Fibroblast of lung (primary cell): ENCODE measurements around the gene TTLL3. TPM values are rescaled to one million over a fixed set of nuclear protein-coding genes. Genes with fewer than 3 reads are reported as not detected.
A peak's percentile ranks its signal among the peaks of the same experiment; 100 is the strongest.

Experiments
- DNase-seq, 2 donors: peaks; one replicate each; pipeline versions ENCODE4 v3.0.0 to v3.0.0-alpha.2; 2010; ENCODE audit warnings: low read depth in 2 of 2
- H2AFZ ChIP-seq: 2 replicates; pipeline ENCODE4 v1.5.1; 2012; ENCODE audit warnings: low read length, control low read depth, inconsistent platforms
- H3K27ac ChIP-seq: 2 replicates; pipeline ENCODE4 v1.5.1; 2011; ENCODE audit warnings: low read length, control low read depth; ENCODE audit not compliant: insufficient read depth
- H3K27me3 ChIP-seq: 2 replicates; pipeline ENCODE4 v1.5.1; 2011; ENCODE audit warnings: mild to moderate bottlenecking, low read length; ENCODE audit not compliant: control insufficient read depth, insufficient read depth
- H3K36me3 ChIP-seq: 2 replicates; pipeline ENCODE4 v1.5.1; 2011; ENCODE audit warnings: low read length; ENCODE audit not compliant: control insufficient read depth, insufficient read depth
- H3K4me1 ChIP-seq: 2 replicates; pipeline ENCODE4 v1.5.1; 2011; ENCODE audit warnings: low read length; ENCODE audit not compliant: control insufficient read depth, insufficient read depth; ENCODE audit errors: extremely low read depth
- H3K4me2 ChIP-seq: 2 replicates; pipeline ENCODE4 v1.5.1; 2011; ENCODE audit warnings: low read length, control low read depth; ENCODE audit not compliant: insufficient read depth; ENCODE audit errors: extremely low read depth
- H3K4me3 ChIP-seq, 4 experiments: fragments of 200-600 bp in 1 of 4; sonication (generic) in 1 of 4; replicated peaks in 1 of 4; 2 replicates each; pipeline ENCODE4 v1.5.1; 2011 to 2016; ENCODE audit warnings: low read length in 4 of 4, low read depth in 3 of 4, mild to moderate bottlenecking in 3 of 4, control low read depth in 2 of 4, inconsistent platforms in 1 of 4, mixed read lengths in 1 of 4; ENCODE audit not compliant: insufficient read depth in 1 of 4; ENCODE audit errors: control extremely low read depth in 1 of 4
- H3K79me2 ChIP-seq: 2 replicates; pipeline ENCODE4 v1.5.1; 2012; ENCODE audit warnings: mild to moderate bottlenecking, low read length, inconsistent platforms; ENCODE audit not compliant: control insufficient read depth, insufficient read depth
- H3K9ac ChIP-seq: 2 replicates; pipeline ENCODE4 v1.5.1; 2011; ENCODE audit warnings: mild to moderate bottlenecking, low read length, control low read depth; ENCODE audit not compliant: insufficient read depth
- H3K9me3 ChIP-seq: 2 replicates; pipeline ENCODE4 v1.5.1; 2012; ENCODE audit warnings: low read depth, low read length; ENCODE audit not compliant: control insufficient read depth, insufficient read depth
- H4K20me1 ChIP-seq: 2 replicates; pipeline ENCODE4 v1.5.1; 2011; ENCODE audit warnings: low read length; ENCODE audit not compliant: control insufficient read depth, insufficient read depth; ENCODE audit errors: extremely low read depth
- CTCF ChIP-seq, 2 donors: IDR thresholded peaks in 1 of 2; conservative IDR thresholded peaks in 1 of 2; 1 replicate in 1 of 2; 2 replicates in 1 of 2; pipeline ENCODE4 v1.5.1; 2011 to 2012; ENCODE audit warnings: low read length in 2 of 2, control low read depth in 1 of 2, inconsistent platforms in 1 of 2, low read depth in 1 of 2, mild to moderate bottlenecking in 1 of 2
- EZH2 ChIP-seq: IDR thresholded peaks from 2 replicates; pipeline ENCODE4 v1.5.1; 2012; ENCODE audit warnings: low read length, control low read depth, mild to moderate bottlenecking; ENCODE audit errors: missing control alignments
- polyA plus RNA-seq, 2 donors: library from polyadenylated mRNA; depleted of rRNA in 1 of 2; stranded (reverse) in 1 of 2; unstranded in 1 of 2; fragments of >200 nt; gene quantifications; 2 replicates each; pipeline ENCODE4 v1.2.1, GENCODE V29; 2011 to 2012; ENCODE audit warnings: missing spikeins in 1 of 2
- total RNA-seq: library from RNA; depleted of rRNA; stranded (reverse); fragments of >200 nt; gene quantifications from 2 replicates; pipeline ENCODE4 v1.2.1, GENCODE V29; 2014

TTLL3 gene
- total and polyA plus RNA-seq, 2 donors (not counting 1 experiment from before 2014, with no cell fraction given), result 14.9 to 16.1 TPM

GRCh38 chr3:9791790-9792404, 18.2 kb upstream of the TTLL3 start:
- no peaks in the 10 kb centered on the region for H3K9me3 ChIP-seq
- H3K9ac ChIP-seq, result peak overlapping the region; percentile 96
- no peaks in the 10 kb centered on the region for H3K27me3 ChIP-seq
- peaks cover 42% of the 10 kb centered on the region for H3K79me2 ChIP-seq
- no peak overlapping the region for H2AFZ ChIP-seq
- H3K4me1 ChIP-seq, result peaks cover 3% of the 10 kb centered on the region
- H4K20me1 ChIP-seq, result no peaks in the 10 kb centered on the region
- peaks cover 19% of the 10 kb centered on the region for H3K36me3 ChIP-seq
- H3K27ac ChIP-seq, result peak overlapping the region; percentile 99
- TF ChIP-seq EZH2 (no peak), CTCF (conservative IDR thresholded peaks at IDR 0.05 in 1 of 2, IDR thresholded peaks at IDR 0.05 in 1 of 2; ENCODE audit: low read depth in 1 of 2, low read length in 2 of 2) (no peak)
- H3K4me3 ChIP-seq, result peak overlapping the region; percentile 93 to 100 (median 98)
- peak overlapping the region; percentile 86 for H3K4me2 ChIP-seq
- DNase-seq, result no peak

GRCh38 chr3:9792405-9793160, 17.5 kb upstream of the TTLL3 start, which contains the start of the genes ARPC4 and TADA3:
ARPC4 (plus strand) TSS chr3:9793082; CDS start chr3:9793122, 40 bp downstream.
TADA3 (minus strand) TSS chr3:9792473; CDS start chr3:9791466, 1,007 bp downstream.
- DNase-seq, result peak; percentile 96 to 98
- peaks cover 3% of the 10 kb centered on the region for H3K4me1 ChIP-seq
- H3K79me2 ChIP-seq, result peaks cover 49% of the 10 kb centered on the region
- no peak for TF ChIP-seq EZH2
- TF ChIP-seq CTCF (conservative IDR thresholded peaks at IDR 0.05 in 1 of 2, IDR thresholded peaks at IDR 0.05 in 1 of 2; ENCODE audit: low read depth in 1 of 2, low read length in 2 of 2), result no peak
- H3K9ac ChIP-seq, result peak within 1 kb of the TSS; percentile 96
- H3K4me3 ChIP-seq, result peak within 1 kb of the TSS; percentile 93 to 100 (median 98)
- H3K4me2 ChIP-seq, result peak within 1 kb of the TSS; percentile 93
- H4K20me1 ChIP-seq, result no peaks in the 10 kb centered on the region
- peak within 1 kb of the TSS; percentile 99 for H3K27ac ChIP-seq
- no peaks in the 10 kb centered on the region for H3K9me3 ChIP-seq
- no peaks in the 10 kb centered on the region for H3K27me3 ChIP-seq
- peak within 1 kb of the TSS; percentile 85 for H2AFZ ChIP-seq
- H3K36me3 ChIP-seq, result peaks cover 20% of the 10 kb centered on the region

GRCh38 chr3:9793161-9793781, 16.8 kb upstream of the TTLL3 start:
- Histone ChIP-seq H3K9me3 (no peaks in the 10 kb centered on the region), H2AFZ (peak overlapping the region; percentile 21), H3K79me2 (peaks cover 52% of the 10 kb centered on the region), H3K27ac (peak overlapping the region; percentile 99), H4K20me1 (no peaks in the 10 kb centered on the region), H3K4me1 (peaks cover 3% of the 10 kb centered on the region), H3K9ac (peak overlapping the region; percentile 96), H3K4me2 (peak overlapping the region; percentile 93), H3K4me3 (peak overlapping the region; percentile 93 to 100 (median 98)), H3K27me3 (no peaks in the 10 kb centered on the region), H3K36me3 (peaks cover 21% of the 10 kb centered on the region)
- peak; percentile 45 to 55 for DNase-seq
- TF ChIP-seq EZH2, result no peak
- TF ChIP-seq CTCF (conservative IDR thresholded peaks at IDR 0.05 in 1 of 2, IDR thresholded peaks at IDR 0.05 in 1 of 2; ENCODE audit: low read depth in 1 of 2, low read length in 2 of 2), result peak in 1 of 2 donors; percentile 5
